Measurements from ENCODE around the gene PRICKLE2.

Gene PRICKLE2

GRCh38 chr3:64129106-64129505 is 96.2 kb downstream of the PRICKLE2 start:
- H3K4me3 ChIP-seq (ENCODE audit: low read depth, low read length, poor library complexity, severe bottlenecking), result no peak overlapping the region
- H2AFZ ChIP-seq (ENCODE audit: low read length), result no peak overlapping the region
- H4K20me1 ChIP-seq (ENCODE audit: insufficient read depth, low read length), result no peaks in the 10 kb centered on the region
- no peaks in the 10 kb centered on the region for H3K9me2 ChIP-seq (ENCODE audit: low read depth, low read length)
- H3K79me2 ChIP-seq (ENCODE audit: insufficient read depth, low read length), result no peaks in the 10 kb centered on the region
- H3K4me2 ChIP-seq (ENCODE audit: low read length), result no peak overlapping the region
- H3F3A ChIP-seq (ENCODE audit: insufficient read depth, low read length), result no peaks in the 10 kb centered on the region
- no peak for TF ChIP-seq EZH2 (IDR thresholded peaks at IDR 0.05; ENCODE audit: borderline replicate concordance, low read length)
- TF ChIP-seq CTCF (IDR thresholded peaks at IDR 0.05; ENCODE audit: low read length), result no peak
- no peak overlapping the region for H3K27ac ChIP-seq (ENCODE audit: low read depth, low read length, poor library complexity, severe bottlenecking)
- H3K9me3 ChIP-seq (ENCODE audit: low read length), result no peaks in the 10 kb centered on the region
- H3K4me1 ChIP-seq (ENCODE audit: insufficient read depth, low read length, severe bottlenecking), result no peaks in the 10 kb centered on the region
- H3K9ac ChIP-seq (ENCODE audit: low read length), result no peak overlapping the region
- H3K36me3 ChIP-seq (ENCODE audit: insufficient read depth, low read length), result no peaks in the 10 kb centered on the region
- H3K27me3 ChIP-seq (ENCODE audit: insufficient read depth, low read length), result no peaks in the 10 kb centered on the region

- Histone ChIP-seq H3K36me3 (ENCODE audit: insufficient read depth, low read length) (no peaks in the 10 kb centered on the region), H3K27ac (ENCODE audit: low read depth, low read length, poor library complexity, severe bottlenecking) (no peak overlapping the region), H4K20me1 (ENCODE audit: insufficient read depth, low read length) (no peaks in the 10 kb centered on the region), H3K79me2 (ENCODE audit: insufficient read depth, low read length) (no peaks in the 10 kb centered on the region), H3K9me2 (ENCODE audit: low read depth, low read length) (no peaks in the 10 kb centered on the region), H2AFZ (ENCODE audit: low read length) (no peak overlapping the region), H3K27me3 (ENCODE audit: insufficient read depth, low read length) (no peaks in the 10 kb centered on the region), H3F3A (ENCODE audit: insufficient read depth, low read length) (no peaks in the 10 kb centered on the region), H3K9me3 (ENCODE audit: low read length) (no peaks in the 10 kb centered on the region), H3K4me1 (ENCODE audit: insufficient read depth, low read length, severe bottlenecking) (no peaks in the 10 kb centered on the region), H3K9ac (ENCODE audit: low read length) (no peak overlapping the region), H3K4me3 (ENCODE audit: low read depth, low read length, poor library complexity, severe bottlenecking) (no peak overlapping the region), H3K4me2 (ENCODE audit: low read length) (no peak overlapping the region)
- TF ChIP-seq CTCF (IDR thresholded peaks at IDR 0.05; ENCODE audit: low read length), result no peak
- TF ChIP-seq EZH2 (IDR thresholded peaks at IDR 0.05; ENCODE audit: borderline replicate concordance, low read length), result no peak
Measured at GRCh38 chr3:64125561-64125960, 99.7 kb downstream of the PRICKLE2 start.

GRCh38 chr3:64123931-64124330 is 101.3 kb downstream of the PRICKLE2 start:
- H3K27ac ChIP-seq (ENCODE audit: low read depth, low read length, poor library complexity, severe bottlenecking), result no peak overlapping the region
- TF ChIP-seq EZH2 (IDR thresholded peaks at IDR 0.05; ENCODE audit: borderline replicate concordance, low read length) (no peak), CTCF (IDR thresholded peaks at IDR 0.05; ENCODE audit: low read length) (no peak)
- H3K79me2 ChIP-seq (ENCODE audit: insufficient read depth, low read length), result no peaks in the 10 kb centered on the region
- no peak overlapping the region for H3K9ac ChIP-seq (ENCODE audit: low read length)
- H3K4me3 ChIP-seq (ENCODE audit: low read depth, low read length, poor library complexity, severe bottlenecking), result no peak overlapping the region
- H3K36me3 ChIP-seq (ENCODE audit: insufficient read depth, low read length), result no peaks in the 10 kb centered on the region
- no peaks in the 10 kb centered on the region for H3K4me1 ChIP-seq (ENCODE audit: insufficient read depth, low read length, severe bottlenecking)
- H3K9me3 ChIP-seq (ENCODE audit: low read length), result no peaks in the 10 kb centered on the region
- H3F3A ChIP-seq (ENCODE audit: insufficient read depth, low read length), result no peaks in the 10 kb centered on the region
- H4K20me1 ChIP-seq (ENCODE audit: insufficient read depth, low read length), result no peaks in the 10 kb centered on the region
- H3K27me3 ChIP-seq (ENCODE audit: insufficient read depth, low read length), result no peaks in the 10 kb centered on the region
- no peaks in the 10 kb centered on the region for H3K9me2 ChIP-seq (ENCODE audit: low read depth, low read length)
- H2AFZ ChIP-seq (ENCODE audit: low read length), result no peak overlapping the region
- H3K4me2 ChIP-seq (ENCODE audit: low read length), result no peak overlapping the region
